ENCODE data around the gene GARNL3. TPM values are rescaled to one million over a fixed set of nuclear protein-coding genes. Genes with fewer than 3 reads are reported as not detected.
A peak's percentile ranks its signal among the peaks of the same experiment; 100 is the strongest.

GARNL3 gene
- total and polyA plus RNA-seq, 2 of the 13 experiments (the other 11 are each of a cell fraction or from before 2014, with no cell fraction given) = 3.9 to 11.0 TPM

DNA sequence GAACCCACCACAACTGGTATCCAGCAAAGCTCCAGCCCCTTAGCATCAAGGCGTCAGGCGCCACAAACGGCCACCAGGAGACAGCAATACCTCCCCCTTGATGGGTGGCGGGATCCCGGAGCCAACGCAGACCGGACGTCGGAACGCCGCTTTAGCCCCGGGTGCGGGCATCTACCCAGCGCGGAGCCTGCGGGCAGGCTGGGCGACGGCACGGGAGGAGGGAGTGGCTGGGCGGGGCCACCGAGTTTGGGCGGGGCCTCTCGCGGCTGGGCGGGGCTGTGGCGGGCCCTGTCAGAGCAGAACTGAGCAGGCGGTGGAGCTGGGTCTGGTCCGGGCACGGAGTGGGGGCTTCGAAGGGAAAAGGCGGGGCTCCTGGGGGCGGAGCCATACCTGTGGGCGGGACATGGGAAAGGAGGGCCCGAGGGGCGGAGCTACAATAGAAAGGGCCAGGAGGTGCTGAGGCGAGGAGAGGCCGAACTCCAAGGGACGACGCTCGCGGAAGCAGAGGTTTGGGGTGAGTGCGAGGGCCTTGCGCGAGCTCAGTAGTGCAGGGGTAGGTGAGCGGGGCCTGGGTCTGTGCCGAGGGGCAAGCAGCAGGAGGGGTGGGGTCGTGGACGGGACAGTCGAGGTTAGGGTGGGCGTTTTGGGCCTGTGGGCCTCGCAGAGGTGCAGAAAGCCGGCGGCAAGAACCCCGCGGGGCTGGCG lies 40.2 kb upstream of the GARNL3 start (continued):
- TF ChIP-seq KAT7 (CRISPR knock-in tag; IDR thresholded peaks at IDR 0.05; ENCODE audit: borderline replicate concordance) (no peak), KDM5B (CRISPR knock-in tag; IDR thresholded peaks at IDR 0.05; ENCODE audit: borderline replicate concordance) (peak; percentile 37; the same call in 1 of the 2 replicates), MEIS1 (CRISPR knock-in tag; IDR thresholded peaks at IDR 0.05; ENCODE audit: borderline replicate concordance) (0 out of 2 replicates have a peak, but pooled peaks have one; percentile 29), MTA1 (CRISPR knock-in tag; IDR thresholded peaks at IDR 0.05; ENCODE audit: borderline replicate concordance) (no peak), CHCHD3 (CRISPR knock-in tag; IDR thresholded peaks at IDR 0.05) (no peak), KLF11 (CRISPR knock-in tag; IDR thresholded peaks at IDR 0.05) (no peak), ZNF230 (CRISPR knock-in tag; IDR thresholded peaks at IDR 0.05) (0 out of 2 replicates have a peak, but pooled peaks have one; percentile 51), ZNF235 (CRISPR knock-in tag; IDR thresholded peaks at IDR 0.05; ENCODE audit: borderline replicate concordance) (no peak), ZNF30 (CRISPR knock-in tag; IDR thresholded peaks at IDR 0.05) (no peak), SMC3 (IDR thresholded peaks at IDR 0.05; ENCODE audit: low read length) (no peak), PCBP2 (optimal IDR thresholded peaks at IDR 0.05; ENCODE audit: low read depth, low read length, poor library complexity, severe bottlenecking) (no peak), TOPORS (CRISPR knock-in tag; IDR thresholded peaks at IDR 0.05) (0 out of 2 replicates have a peak, but pooled peaks have one; percentile 25), YEATS4 (CRISPR knock-in tag; IDR thresholded peaks at IDR 0.05; ENCODE audit: borderline replicate concordance) (peak; percentile 36; the same call in 1 of the 2 replicates), ZNF225 (CRISPR knock-in tag; IDR thresholded peaks at IDR 0.05) (peak; percentile 54; the same call in 1 of the 2 replicates), MTF2 (CRISPR knock-in tag; IDR thresholded peaks at IDR 0.05; ENCODE audit: borderline replicate concordance) (no peak), ZNF274 (CRISPR knock-in tag; IDR thresholded peaks at IDR 0.05) (peak; percentile 35; the same call in 1 of the 2 replicates), ZBTB20 (CRISPR knock-in tag; IDR thresholded peaks at IDR 0.05; ENCODE audit: borderline replicate concordance, low read depth) (0 out of 2 replicates have a peak, but pooled peaks have one; percentile 31)
- TF ChIP-seq, protein P1, sequence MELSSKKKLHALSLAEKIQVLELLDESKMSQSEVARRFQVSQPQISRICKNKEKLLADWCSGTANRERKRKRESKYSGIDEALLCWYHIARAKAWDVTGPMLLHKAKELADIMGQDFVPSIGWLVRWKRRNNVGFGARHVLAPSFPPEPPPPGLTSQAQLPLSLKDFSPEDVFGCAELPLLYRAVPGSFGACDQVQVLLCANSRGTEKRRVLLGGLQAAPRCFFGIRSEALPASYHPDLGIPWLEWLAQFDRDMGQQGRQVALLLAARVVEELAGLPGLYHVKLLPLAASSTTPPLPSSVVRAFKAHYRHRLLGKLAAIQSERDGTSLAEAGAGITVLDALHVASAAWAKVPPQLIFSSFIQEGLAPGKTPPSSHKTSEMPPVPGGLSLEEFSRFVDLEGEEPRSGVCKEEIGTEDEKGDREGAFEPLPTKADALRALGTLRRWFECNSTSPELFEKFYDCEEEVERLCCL (CRISPR knock-in tag; IDR thresholded peaks at IDR 0.05; ENCODE audit: borderline replicate concordance) = peak; percentile 22; the same call in 1 of the 2 replicates
- TF ChIP-seq, protein P2, sequence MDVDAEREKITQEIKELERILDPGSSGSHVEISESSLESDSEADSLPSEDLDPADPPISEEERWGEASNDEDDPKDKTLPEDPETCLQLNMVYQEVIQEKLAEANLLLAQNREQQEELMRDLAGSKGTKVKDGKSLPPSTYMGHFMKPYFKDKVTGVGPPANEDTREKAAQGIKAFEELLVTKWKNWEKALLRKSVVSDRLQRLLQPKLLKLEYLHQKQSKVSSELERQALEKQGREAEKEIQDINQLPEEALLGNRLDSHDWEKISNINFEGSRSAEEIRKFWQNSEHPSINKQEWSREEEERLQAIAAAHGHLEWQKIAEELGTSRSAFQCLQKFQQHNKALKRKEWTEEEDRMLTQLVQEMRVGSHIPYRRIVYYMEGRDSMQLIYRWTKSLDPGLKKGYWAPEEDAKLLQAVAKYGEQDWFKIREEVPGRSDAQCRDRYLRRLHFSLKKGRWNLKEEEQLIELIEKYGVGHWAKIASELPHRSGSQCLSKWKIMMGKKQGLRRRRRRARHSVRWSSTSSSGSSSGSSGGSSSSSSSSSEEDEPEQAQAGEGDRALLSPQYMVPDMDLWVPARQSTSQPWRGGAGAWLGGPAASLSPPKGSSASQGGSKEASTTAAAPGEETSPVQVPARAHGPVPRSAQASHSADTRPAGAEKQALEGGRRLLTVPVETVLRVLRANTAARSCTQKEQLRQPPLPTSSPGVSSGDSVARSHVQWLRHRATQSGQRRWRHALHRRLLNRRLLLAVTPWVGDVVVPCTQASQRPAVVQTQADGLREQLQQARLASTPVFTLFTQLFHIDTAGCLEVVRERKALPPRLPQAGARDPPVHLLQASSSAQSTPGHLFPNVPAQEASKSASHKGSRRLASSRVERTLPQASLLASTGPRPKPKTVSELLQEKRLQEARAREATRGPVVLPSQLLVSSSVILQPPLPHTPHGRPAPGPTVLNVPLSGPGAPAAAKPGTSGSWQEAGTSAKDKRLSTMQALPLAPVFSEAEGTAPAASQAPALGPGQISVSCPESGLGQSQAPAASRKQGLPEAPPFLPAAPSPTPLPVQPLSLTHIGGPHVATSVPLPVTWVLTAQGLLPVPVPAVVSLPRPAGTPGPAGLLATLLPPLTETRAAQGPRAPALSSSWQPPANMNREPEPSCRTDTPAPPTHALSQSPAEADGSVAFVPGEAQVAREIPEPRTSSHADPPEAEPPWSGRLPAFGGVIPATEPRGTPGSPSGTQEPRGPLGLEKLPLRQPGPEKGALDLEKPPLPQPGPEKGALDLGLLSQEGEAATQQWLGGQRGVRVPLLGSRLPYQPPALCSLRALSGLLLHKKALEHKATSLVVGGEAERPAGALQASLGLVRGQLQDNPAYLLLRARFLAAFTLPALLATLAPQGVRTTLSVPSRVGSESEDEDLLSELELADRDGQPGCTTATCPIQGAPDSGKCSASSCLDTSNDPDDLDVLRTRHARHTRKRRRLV (CRISPR knock-in tag; IDR thresholded peaks at IDR 0.05) = no peak
- TF ChIP-seq, protein P3, sequence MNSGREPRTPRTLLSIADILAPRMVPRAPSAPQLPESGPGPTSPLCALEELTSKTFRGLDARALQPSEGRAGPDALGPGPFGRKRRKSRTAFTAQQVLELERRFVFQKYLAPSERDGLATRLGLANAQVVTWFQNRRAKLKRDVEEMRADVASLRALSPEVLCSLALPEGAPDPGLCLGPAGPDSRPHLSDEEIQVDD (CRISPR knock-in tag; IDR thresholded peaks at IDR 0.05; ENCODE audit: borderline replicate concordance) = no peak
- TF ChIP-seq, protein P4, sequence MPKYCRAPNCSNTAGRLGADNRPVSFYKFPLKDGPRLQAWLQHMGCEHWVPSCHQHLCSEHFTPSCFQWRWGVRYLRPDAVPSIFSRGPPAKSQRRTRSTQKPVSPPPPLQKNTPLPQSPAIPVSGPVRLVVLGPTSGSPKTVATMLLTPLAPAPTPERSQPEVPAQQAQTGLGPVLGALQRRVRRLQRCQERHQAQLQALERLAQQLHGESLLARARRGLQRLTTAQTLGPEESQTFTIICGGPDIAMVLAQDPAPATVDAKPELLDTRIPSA (CRISPR knock-in tag; IDR thresholded peaks at IDR 0.05; ENCODE audit: borderline replicate concordance) = peak; percentile 64; the same call in 1 of the 2 replicates
